NB4 (cell line): ENCODE results near the gene CD82.

Experiments
- DNase-seq: peaks from one replicate; pipeline ENCODE4 v3.0.0; 2010; ENCODE audit warnings: low read depth
- H3K4me3 ChIP-seq: one replicate; pipeline ENCODE4 v1.5.1; 2011; ENCODE audit warnings: mild to moderate bottlenecking, low read depth, low read length, moderate library complexity
- MYC ChIP-seq: IDR thresholded peaks from 2 replicates; pipeline ENCODE4 v1.6.1; 2011; ENCODE audit warnings: low read depth, low read length
- POLR2A ChIP-seq: IDR thresholded peaks from 2 replicates; pipeline ENCODE4 v1.6.1; 2011; ENCODE audit warnings: mild to moderate bottlenecking; ENCODE audit not compliant: insufficient read length; ENCODE audit errors: extremely low read depth
- TF ChIP-seq, protein P1 (sequence below): IDR thresholded peaks from one replicate; pipeline ENCODE4 v1.5.1; 2012; ENCODE audit warnings: low read depth, low read length
- TF ChIP-seq, protein P2 (sequence below): IDR thresholded peaks from 2 replicates; pipeline ENCODE4 v1.6.1; 2011; ENCODE audit warnings: low read depth, low read length

The CD82 gene

DNA sequence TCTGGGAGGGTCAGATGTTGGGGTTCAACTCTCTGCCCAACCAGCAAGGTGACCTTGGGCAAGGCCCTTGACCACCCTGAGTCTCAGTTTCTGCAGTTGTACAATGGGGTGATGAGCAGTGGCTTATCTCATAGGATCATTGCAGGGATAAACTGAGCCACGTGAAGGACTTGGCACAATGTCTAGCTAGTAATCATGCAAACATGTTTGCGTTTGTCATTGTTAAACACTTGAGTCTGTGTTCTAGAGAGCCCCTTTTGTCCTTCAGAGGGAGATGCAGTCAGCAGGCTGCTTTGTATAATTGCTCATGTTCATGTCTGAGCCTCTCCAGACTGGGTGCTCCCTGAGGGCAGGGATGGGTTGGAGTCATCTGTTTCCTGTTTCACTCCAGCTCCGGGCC is 15.8 kb downstream of the CD82 start:
- DNase-seq, result no peak
- TF ChIP-seq, protein P1, sequence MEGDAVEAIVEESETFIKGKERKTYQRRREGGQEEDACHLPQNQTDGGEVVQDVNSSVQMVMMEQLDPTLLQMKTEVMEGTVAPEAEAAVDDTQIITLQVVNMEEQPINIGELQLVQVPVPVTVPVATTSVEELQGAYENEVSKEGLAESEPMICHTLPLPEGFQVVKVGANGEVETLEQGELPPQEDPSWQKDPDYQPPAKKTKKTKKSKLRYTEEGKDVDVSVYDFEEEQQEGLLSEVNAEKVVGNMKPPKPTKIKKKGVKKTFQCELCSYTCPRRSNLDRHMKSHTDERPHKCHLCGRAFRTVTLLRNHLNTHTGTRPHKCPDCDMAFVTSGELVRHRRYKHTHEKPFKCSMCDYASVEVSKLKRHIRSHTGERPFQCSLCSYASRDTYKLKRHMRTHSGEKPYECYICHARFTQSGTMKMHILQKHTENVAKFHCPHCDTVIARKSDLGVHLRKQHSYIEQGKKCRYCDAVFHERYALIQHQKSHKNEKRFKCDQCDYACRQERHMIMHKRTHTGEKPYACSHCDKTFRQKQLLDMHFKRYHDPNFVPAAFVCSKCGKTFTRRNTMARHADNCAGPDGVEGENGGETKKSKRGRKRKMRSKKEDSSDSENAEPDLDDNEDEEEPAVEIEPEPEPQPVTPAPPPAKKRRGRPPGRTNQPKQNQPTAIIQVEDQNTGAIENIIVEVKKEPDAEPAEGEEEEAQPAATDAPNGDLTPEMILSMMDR, result no peak
- TF ChIP-seq MYC, result no peak
- TF ChIP-seq, protein P2, sequence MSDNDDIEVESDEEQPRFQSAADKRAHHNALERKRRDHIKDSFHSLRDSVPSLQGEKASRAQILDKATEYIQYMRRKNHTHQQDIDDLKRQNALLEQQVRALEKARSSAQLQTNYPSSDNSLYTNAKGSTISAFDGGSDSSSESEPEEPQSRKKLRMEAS, result no peak
- TF ChIP-seq POLR2A, result no peak
- no peak overlapping the region for H3K4me3 ChIP-seq

DNA sequence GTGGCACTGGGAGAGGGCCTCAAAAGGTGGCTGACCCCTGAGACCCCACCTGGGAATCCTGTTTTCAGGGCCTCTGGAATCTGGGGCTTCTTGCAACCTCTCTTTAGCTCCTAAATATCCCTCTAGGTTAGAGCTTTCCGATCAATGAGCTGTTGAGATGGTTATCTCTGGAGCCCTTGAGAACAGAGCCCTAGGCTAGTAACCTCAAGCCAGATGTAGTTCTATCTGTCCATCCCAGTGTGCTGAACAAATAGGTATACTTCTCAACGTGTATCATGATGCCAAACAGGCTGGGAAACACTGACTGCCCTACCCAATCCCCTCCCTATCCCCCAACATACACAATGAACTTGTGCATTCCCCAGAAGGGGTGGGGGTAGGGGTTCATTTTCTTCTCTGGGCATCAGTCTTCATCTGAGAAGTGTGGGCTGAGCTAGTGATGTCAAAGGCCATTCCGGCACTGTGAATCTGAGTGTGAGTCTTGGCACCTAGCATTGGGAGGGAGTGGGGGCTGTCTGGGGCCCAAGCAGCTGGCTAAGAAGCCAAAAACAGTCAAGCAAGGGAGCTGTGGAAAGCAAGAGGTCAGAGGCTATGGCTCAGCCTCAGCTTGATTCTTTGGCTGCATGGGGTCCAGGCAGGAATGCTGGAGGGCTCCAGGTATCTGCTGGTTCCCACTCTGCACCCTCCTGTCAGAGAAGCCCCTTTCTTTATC is 17.3 kb downstream of the CD82 start:
- TF ChIP-seq, protein P2, result no peak
- no peak for TF ChIP-seq MYC
- TF ChIP-seq, protein P1, result no peak
- no peak for TF ChIP-seq POLR2A
- no peak for DNase-seq

DNA sequence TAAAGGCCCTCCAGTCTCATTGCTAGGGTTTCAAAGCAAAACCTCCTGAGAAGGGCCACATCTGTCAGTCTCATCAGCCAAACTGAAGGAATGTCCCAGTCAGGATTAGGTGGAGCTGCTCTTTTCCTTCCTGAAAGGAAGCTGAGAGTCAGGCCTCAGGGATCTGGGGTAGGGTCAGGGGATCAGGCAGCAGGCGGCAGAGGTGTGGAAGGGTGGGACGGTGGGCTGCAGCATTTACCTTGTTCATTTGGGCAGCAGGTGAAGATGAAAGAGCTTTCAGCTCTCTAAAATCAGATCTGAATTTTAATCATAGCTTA is 17.8 kb downstream of the CD82 start:
- no peak for TF ChIP-seq POLR2A
- no peak for TF ChIP-seq MYC
- TF ChIP-seq, protein P2, result no peak
- TF ChIP-seq, protein P1, result no peak
- no peak for DNase-seq
- no peak overlapping the region for H3K4me3 ChIP-seq

More for the DNA sequence above, 17.3 kb downstream of the CD82 start:
- H3K4me3 ChIP-seq, result no peak overlapping the region

DNA sequence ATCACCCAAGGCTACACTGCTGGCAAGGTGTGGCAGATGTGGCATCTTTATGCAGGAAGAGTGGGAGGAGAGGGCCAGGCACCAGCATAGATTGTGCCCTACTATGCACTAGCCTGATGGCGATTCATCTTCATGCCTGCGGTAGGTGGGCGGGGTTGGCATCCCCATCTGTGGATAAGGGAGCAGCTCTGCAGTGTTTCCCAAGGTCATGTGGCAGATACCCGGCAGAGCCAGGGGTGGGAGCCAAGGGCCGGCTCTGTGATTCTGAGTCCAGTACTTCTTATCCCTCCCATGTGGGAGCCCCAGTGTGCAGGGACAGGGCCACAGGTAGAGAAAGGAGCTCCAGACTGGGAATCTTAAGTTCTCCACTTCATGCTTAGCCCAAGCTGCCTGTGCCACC is 20.0 kb downstream of the CD82 start:
- TF ChIP-seq, protein P1, result no peak
- TF ChIP-seq POLR2A (no peak), MYC (no peak)
- TF ChIP-seq, protein P2, result no peak
- DNase-seq, result no peak
- H3K4me3 ChIP-seq, result no peak overlapping the region

DNA sequence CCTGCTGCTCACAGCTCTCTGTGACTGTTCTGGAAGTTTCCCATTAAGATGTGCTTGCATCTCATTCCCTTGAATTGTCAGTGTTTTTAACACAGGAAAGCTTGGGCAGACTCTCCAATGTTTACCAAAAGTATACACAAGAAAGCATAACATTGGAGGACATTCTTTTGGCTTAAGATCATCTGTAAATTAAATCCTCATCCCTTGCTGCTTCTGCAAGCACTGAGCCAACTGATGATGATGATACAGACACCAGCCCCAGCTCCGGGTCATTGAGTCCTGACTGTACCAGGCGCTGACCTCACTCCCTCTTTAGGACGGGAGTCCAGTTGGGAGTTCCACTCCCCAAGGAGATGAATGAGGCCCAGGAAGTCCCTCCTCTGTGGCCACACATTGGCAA is 23.8 kb downstream of the CD82 start:
- no peak for TF ChIP-seq MYC
- no peak overlapping the region for H3K4me3 ChIP-seq
- DNase-seq, result no peak

DNA sequence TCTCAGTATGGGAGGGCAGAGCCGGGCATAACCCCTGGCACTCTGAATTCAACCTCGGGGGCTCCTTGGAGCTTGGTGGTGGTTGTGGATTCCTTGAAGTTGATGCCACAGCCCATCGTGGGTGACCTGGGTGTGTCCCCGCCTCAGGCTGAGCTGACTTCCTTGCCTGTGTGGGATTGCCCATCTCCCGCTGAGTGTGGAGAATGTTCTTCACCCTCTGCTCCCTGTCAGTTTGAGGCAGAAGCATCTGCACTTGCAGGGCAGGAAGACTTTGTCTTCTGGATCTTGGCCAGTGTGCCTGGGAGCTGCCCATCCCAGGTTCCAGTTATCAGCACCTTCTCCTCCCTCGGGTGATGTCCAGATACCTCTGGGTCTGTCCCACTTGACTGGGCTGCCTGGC is 25.3 kb downstream of the CD82 start:
- no peak overlapping the region for H3K4me3 ChIP-seq
- DNase-seq, result no peak
- TF ChIP-seq, protein P2, result no peak
- TF ChIP-seq MYC (no peak), POLR2A (no peak)
- TF ChIP-seq, protein P1, result no peak
